Hematopoietic multipotent progenitor cell (in vitro differentiated cells): ENCODE results near the gene TLE3. TPM values are rescaled to one million over a fixed set of nuclear protein-coding genes. Genes with fewer than 3 reads are reported as not detected.
"Not testable (repeated sequence)": the region's sequence is repeated elsewhere in the genome, so short reads cannot be mapped to it uniquely, and the experiment has no call there.

ENCODE experiments used
- DNase-seq, 3 donors: peaks; one replicate each; pipeline ENCODE4 v3.0.0-alpha.2; 2011 to 2015; ENCODE audit warnings: low read depth in 2 of 3, low spot score in 2 of 3
- total RNA-seq: library from RNA; depleted of rRNA; stranded (reverse); fragments of >200 nt; gene quantifications from one replicate; pipeline ENCODE4 v1.2.3, GENCODE V29; 2012

Gene TLE3
- total RNA-seq: 153 TPM

GRCh38 chr15:70097321-70098152 is at the start of gene TLE3:
TSS of gene TLE3 (minus strand) at chr15:70097917. CDS start at chr15:70096798, 1,119 bp downstream.
- DNase-seq: peak; percentile 95 to 99 (median 98)

- peak in 1 of 3 donors; percentile 81 for DNase-seq
Observed at GRCh38 chr15:70147178-70147760, 49.6 kb upstream of the TLE3 start.

GRCh38 chr15:70146771-70147170 is 49.1 kb upstream of the TLE3 start:
- no peak for DNase-seq

GRCh38 chr15:70146162-70146561 is 48.4 kb upstream of the TLE3 start:
- no peak for DNase-seq

- no peak for DNase-seq
Observed at GRCh38 chr15:70145261-70145660, 47.5 kb upstream of the TLE3 start.

- peak in 2 of 3 donors; percentile 74 to 80 for DNase-seq
Observed at GRCh38 chr15:70142322-70143191, 44.8 kb upstream of the TLE3 start.

- DNase-seq: no peak
Observed at GRCh38 chr15:70142072-70142321, 44.3 kb upstream of the TLE3 start.

- DNase-seq: no peak
Observed at GRCh38 chr15:70141376-70142071, 43.8 kb upstream of the TLE3 start.

GRCh38 chr15:70140543-70141375 is 43.0 kb upstream of the TLE3 start:
- DNase-seq: peak; percentile 4 to 81 (median 74)

- no peak for DNase-seq
Observed at GRCh38 chr15:70140025-70140542, 42.4 kb upstream of the TLE3 start.

- no peak for DNase-seq
Observed at GRCh38 chr15:70137967-70138366, 40.2 kb upstream of the TLE3 start.

GRCh38 chr15:70137021-70137420 is 39.3 kb upstream of the TLE3 start:
- DNase-seq: not testable (repeated sequence)

- no peak for DNase-seq
Observed at GRCh38 chr15:70133781-70134421, 36.2 kb upstream of the TLE3 start.

GRCh38 chr15:70133296-70133695 is 35.6 kb upstream of the TLE3 start:
- DNase-seq: no peak

GRCh38 chr15:70132571-70132970 is 34.9 kb upstream of the TLE3 start:
- DNase-seq: no peak

GRCh38 chr15:70132139-70132538 is 34.4 kb upstream of the TLE3 start:
- no peak for DNase-seq

- DNase-seq: peak in 1 of 3 donors; percentile 17
Observed at GRCh38 chr15:70128414-70129140, 30.9 kb upstream of the TLE3 start.

GRCh38 chr15:70127770-70128413 is 30.2 kb upstream of the TLE3 start:
- no peak for DNase-seq
